Mesenteric fat pad (tissue), 1 donor: Measurements from ENCODE around the gene PPM1L. TPM values are rescaled to one million over a fixed set of nuclear protein-coding genes. Genes with fewer than 3 reads are reported as not detected.
"Not testable (repeated sequence)": the region's sequence is repeated elsewhere in the genome, so short reads cannot be mapped to it uniquely, and the experiment has no call there.

Experiments
- DNase-seq: peaks from one replicate; pipeline ENCODE4 v3.0.0-alpha.2; 2020; ENCODE audit warnings: low spot score
- total RNA-seq: library from RNA; stranded (reverse); fragmentation: NEBNext Ultra II Directional; extraction: Animal tissue kit (Norgen Biotek cat#: 25700); gene quantifications from one replicate; pipeline ENCODE4 v1.2.1, GENCODE V29; 2021
- donor health status: DM: yes; HTN: yes; CAD: no.

The PPM1L gene
- total RNA-seq, 1 donor from 2014 or later, result 12.7 TPM

- DNase-seq, result no peak
These were observed 272.6 kb downstream of the PPM1L start for GRCh38 chr3:161028555-161029153.

GRCh38 chr3:161031134-161031533 is 275.1 kb downstream of the PPM1L start:
- no peak for DNase-seq

- not testable (repeated sequence) for DNase-seq
These were observed 279.0 kb downstream of the PPM1L start for GRCh38 chr3:161034913-161035550.

GRCh38 chr3:161035711-161036110 is 279.7 kb downstream of the PPM1L start:
- DNase-seq, result no peak

- no peak for DNase-seq
These were observed 282.7 kb downstream of the PPM1L start for GRCh38 chr3:161038725-161039124.

- DNase-seq, result no peak
These were observed 286.0 kb downstream of the PPM1L start for GRCh38 chr3:161042023-161042501.

GRCh38 chr3:161043336-161044035 is 287.5 kb downstream of the PPM1L start:
- no peak for DNase-seq

- DNase-seq, result no peak
These were observed 293.7 kb downstream of the PPM1L start for GRCh38 chr3:161049683-161050248.

- no peak for DNase-seq
These were observed 294.9 kb downstream of the PPM1L start for GRCh38 chr3:161050935-161051334.

GRCh38 chr3:161051856-161052255 is 295.8 kb downstream of the PPM1L start:
- no peak for DNase-seq

- no peak for DNase-seq
These were observed 299.0 kb downstream of the PPM1L start for GRCh38 chr3:161054860-161055604.

GRCh38 chr3:161064413-161064812 is 308.4 kb downstream of the PPM1L start:
- DNase-seq, result no peak

GRCh38 chr3:161066930-161067329 is 310.9 kb downstream of the PPM1L start:
- DNase-seq, result no peak

- no peak for DNase-seq
These were observed 311.3 kb downstream of the PPM1L start for GRCh38 chr3:161067335-161067734.

- no peak for DNase-seq
These were observed 313.6 kb downstream of the PPM1L start for GRCh38 chr3:161069511-161070251.

- DNase-seq, result no peak
These were observed 314.4 kb downstream of the PPM1L start for GRCh38 chr3:161070252-161070930.

- no peak for DNase-seq
These were observed 315.1 kb downstream of the PPM1L start for GRCh38 chr3:161070980-161071663.

GRCh38 chr3:161072211-161072621 is 316.2 kb downstream of the PPM1L start:
- no peak for DNase-seq

- no peak for DNase-seq
These were observed 316.7 kb downstream of the PPM1L start for GRCh38 chr3:161072751-161073150.
